Measurements from ENCODE around the gene STXBP5.

DNA sequence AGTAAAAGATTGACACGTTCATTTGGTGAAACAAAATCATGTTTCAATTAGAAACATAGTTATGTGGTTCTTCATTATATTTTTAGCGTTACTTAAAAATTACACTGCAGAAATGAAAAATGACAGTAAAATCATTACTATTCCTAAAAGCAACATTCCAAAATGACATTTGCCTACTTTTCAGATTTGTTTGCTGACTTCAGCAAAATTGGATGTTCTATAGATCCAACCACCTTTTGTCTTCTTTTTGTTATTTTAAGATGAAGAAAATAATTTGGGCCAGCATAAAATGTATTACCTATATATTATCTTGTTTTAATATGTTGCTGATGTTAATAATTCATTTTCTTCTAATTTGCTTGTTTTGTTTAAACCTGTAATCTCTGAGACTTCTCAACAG lies 30.5 kb downstream of the STXBP5 start:
- TF ChIP-seq EZH2 (IDR thresholded peaks at IDR 0.05; ENCODE audit: insufficient read depth, poor library complexity, severe bottlenecking) (no peak), EZH2phosphoT487 (IDR thresholded peaks at IDR 0.05; ENCODE audit: insufficient read depth, low read depth) (no peak)

Data from GM23248 (cell line).